ENCODE data around the gene NPC1.
"Not testable (repeated sequence)": the region's sequence is repeated elsewhere in the genome, so short reads cannot be mapped to it uniquely, and the experiment has no call there.

NPC1 gene

GRCh38 chr18:23524213-23524707, 62.0 kb downstream of the NPC1 start:
- DNase-seq (ENCODE audit: low read depth in 2 of 2, low spot score in 1 of 2): no peak

GRCh38 chr18:23523429-23524212, 62.7 kb downstream of the NPC1 start:
- DNase-seq (ENCODE audit: low read depth in 2 of 2, low spot score in 1 of 2): no peak

DNA sequence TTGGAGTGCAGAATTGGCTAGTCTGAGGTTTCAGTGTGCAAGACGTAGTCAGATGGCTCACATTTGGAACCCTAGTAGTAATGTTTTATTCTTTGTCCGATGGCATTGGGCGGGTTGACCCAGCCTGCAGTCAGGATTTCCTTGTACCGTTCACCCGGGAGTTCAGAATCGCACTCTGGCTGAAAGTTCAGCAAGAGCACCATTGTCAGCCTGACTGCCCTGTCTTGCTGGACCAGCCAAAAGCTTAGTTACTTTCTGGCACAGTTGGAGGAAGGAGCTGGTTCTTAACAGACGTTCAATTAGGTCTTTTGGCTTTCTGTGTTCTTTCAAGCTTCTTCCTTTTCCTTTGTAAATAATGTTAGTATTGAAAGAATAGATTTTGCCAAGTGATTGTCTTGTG, 64.4 kb downstream of the NPC1 start:
- no peak for DNase-seq (ENCODE audit: low read depth in 2 of 2, low spot score in 1 of 2)

DNA sequence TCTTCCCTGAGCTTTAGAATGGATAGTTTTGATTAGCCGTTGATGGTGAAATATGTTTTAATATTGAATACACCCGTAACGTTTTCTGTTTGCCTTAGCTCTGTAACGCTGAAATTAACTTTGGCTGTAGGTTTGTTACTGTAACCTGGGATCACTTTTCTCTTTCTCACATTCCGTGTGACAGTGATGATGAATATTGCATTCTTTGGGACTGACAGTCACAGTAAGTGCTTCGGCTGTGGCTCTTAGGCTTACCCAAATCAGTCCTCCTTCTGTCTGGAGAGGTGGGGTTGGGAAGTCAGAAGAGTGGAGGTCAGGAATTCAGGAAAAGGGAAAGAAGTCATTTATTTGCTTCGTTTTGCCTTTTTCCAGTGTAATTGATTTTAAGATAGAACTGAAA, 65.0 kb downstream of the NPC1 start:
- no peak for DNase-seq (ENCODE audit: low read depth in 2 of 2, low spot score in 1 of 2)

GRCh38 chr18:23519734-23520133, 66.6 kb downstream of the NPC1 start:
- no peak for DNase-seq (ENCODE audit: low read depth in 2 of 2, low spot score in 1 of 2)

- peak; percentile 40 to 50 for DNase-seq (ENCODE audit: low read depth in 2 of 2, low spot score in 1 of 2)
Measured at GRCh38 chr18:23515911-23516546, 70.3 kb downstream of the NPC1 start.

DNA sequence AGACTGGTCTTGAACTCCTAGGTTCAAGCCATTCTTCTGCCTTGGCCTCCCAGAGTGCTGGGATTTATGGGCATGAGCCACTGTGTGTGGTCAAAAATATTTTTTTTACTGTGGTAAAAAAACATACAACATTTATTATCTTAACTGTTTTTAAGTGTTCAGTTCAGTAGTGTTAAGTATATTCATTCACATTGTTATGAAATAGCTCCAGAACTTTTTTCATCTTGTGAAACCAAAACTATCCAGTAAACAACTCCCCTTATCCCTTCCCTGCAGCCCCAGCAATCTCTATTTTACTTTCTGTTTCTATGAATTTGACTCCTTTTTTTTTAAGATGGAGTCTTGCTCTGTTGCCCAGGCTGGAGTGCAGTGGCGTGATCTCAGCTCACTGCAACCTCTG, 73.7 kb downstream of the NPC1 start:
- DNase-seq (ENCODE audit: low read depth in 2 of 2, low spot score in 1 of 2): no peak

- DNase-seq (ENCODE audit: low read depth in 2 of 2, low spot score in 1 of 2): not testable (repeated sequence)
Measured at GRCh38 chr18:23512216-23512615, 74.1 kb downstream of the NPC1 start.

GRCh38 chr18:23510923-23511322, 75.4 kb downstream of the NPC1 start:
- DNase-seq (ENCODE audit: low read depth in 2 of 2, low spot score in 1 of 2): not testable (repeated sequence)

GRCh38 chr18:23506393-23506792, 79.9 kb downstream of the NPC1 start:
- DNase-seq (ENCODE audit: low read depth in 2 of 2, low spot score in 1 of 2): no peak

DNA sequence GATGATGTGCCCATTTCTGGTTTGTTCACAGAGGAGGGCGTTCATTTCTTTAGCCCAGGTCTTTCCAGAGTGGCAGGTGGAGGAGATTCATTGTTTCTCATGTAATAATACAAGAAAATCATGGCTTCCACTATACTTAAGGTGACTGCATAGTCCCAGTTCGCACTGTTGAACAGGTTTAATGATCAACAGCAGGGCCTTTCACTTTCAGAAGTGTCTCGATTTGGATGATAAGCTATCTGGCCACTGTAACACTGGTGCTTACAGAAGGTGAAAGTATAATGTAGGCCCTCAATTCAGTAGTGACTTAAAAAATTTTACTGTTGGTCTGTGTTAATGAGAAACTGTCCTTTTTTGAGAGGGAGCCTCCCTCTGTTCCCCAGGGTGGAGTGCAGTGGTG, 81.6 kb downstream of the NPC1 start:
- no peak for DNase-seq (ENCODE audit: low read depth in 2 of 2, low spot score in 1 of 2)

- no peak for DNase-seq (ENCODE audit: low read depth in 2 of 2, low spot score in 1 of 2)
Measured at GRCh38 chr18:23503963-23504344, 82.4 kb downstream of the NPC1 start.

GRCh38 chr18:23503038-23503962, 83.0 kb downstream of the NPC1 start, which contains the start of gene RMC1:
TSS of gene RMC1 (plus strand) at chr18:23503511. CDS start at chr18:23503619, 108 bp downstream.
- DNase-seq (ENCODE audit: low read depth in 2 of 2, low spot score in 1 of 2): peak; percentile 98 to 99

GRCh38 chr18:23502516-23503037, 83.7 kb downstream of the NPC1 start:
- no peak for DNase-seq (ENCODE audit: low read depth in 2 of 2, low spot score in 1 of 2)

- no peak for DNase-seq (ENCODE audit: low read depth in 2 of 2, low spot score in 1 of 2)
Measured at GRCh38 chr18:23501626-23502025, 84.7 kb downstream of the NPC1 start.

GRCh38 chr18:23499291-23499781, 87.0 kb downstream of the NPC1 start:
- DNase-seq (ENCODE audit: low read depth in 2 of 2, low spot score in 1 of 2): no peak

GRCh38 chr18:23498877-23499276, 87.4 kb downstream of the NPC1 start:
- peak; percentile 51 to 58 for DNase-seq (ENCODE audit: low read depth in 2 of 2, low spot score in 1 of 2)

- DNase-seq (ENCODE audit: low read depth in 2 of 2, low spot score in 1 of 2): no peak
Measured at GRCh38 chr18:23498117-23498516, 88.2 kb downstream of the NPC1 start.

DNA sequence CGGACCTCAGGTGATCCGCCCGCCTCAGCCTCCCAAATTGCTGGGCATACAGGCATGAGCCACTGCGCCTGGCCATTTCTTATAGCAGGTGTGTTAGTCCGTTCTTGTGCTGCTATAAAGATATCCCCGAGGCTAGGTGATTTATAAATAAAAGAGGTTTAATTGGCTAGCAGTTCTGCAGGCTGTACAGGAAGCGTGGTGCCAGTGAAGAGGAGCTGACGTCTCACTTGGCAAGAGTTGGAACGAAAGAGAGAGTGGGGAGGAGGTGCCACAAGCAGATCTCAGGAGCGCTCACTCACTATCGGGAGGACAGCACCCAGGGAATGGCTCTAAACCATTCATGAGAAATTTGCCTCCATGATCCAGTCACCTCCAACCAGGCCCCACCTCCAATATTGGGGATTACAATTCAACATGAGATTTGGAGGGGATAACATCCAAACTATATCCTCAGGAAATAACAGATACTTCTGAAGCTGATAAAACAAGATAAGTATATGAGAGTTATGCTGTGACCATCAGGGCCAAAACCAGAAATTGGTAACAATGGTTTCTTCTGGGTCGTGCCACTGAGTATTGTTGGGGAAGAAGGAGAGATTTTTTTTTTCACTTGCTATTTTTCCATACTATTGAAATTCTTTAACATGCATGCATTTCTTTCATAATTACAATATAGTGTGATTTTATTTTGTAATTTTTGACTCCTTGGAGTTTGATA, 90.4 kb downstream of the NPC1 start:
- no peak for DNase-seq (ENCODE audit: low read depth in 2 of 2, low spot score in 1 of 2)

DNA sequence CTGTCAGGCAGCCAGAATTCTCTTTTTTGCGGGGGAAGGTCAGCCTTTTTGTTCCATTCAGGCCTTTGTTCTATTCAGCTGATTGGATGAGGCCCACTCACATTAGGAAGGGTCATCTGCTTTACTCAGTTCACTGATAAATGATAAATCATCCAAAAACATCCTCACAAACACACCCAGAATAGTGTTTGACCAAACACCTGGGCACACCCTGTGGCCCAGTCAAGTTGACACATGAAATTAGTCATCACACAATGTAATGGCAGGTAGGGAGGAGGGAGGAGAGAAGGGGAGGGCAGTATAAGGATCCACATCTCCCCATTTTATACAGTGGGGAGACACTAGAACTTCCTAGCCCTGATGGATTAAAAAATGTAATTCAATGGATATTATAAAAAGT, 91.3 kb downstream of the NPC1 start:
- DNase-seq (ENCODE audit: low read depth in 2 of 2, low spot score in 1 of 2): no peak
